HG02588 (cell line): ENCODE data around the gene ADGRV1.

Experiments used
- ATAC-seq: cut with Tn5 transposase; IDR thresholded peaks from one replicate; pipeline ENCODE4 v1.9.1; 2021; ENCODE audit warnings: mild to moderate bottlenecking, moderate library complexity; ENCODE audit not compliant: unreplicated experiment

Gene ADGRV1

DNA sequence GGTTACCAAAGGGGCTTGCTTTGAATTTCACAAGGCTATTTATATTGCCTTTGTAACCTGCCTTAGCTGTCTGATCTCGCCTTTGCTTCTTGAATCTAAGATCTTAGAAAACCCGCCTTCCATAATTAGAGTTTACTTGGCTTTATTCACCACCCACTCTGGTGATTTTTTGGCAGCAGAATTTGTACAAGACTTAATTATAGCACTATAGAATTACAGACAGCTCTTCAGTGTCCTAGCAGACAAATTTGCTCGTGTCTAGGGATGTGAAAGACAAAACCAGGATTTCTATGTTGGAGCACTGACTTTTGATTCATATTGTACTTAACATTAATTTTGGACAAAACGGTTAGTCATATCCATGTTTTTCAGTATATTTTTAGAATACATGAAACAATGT, 306.6 kb downstream of the ADGRV1 start:
- no peak for ATAC-seq

DNA sequence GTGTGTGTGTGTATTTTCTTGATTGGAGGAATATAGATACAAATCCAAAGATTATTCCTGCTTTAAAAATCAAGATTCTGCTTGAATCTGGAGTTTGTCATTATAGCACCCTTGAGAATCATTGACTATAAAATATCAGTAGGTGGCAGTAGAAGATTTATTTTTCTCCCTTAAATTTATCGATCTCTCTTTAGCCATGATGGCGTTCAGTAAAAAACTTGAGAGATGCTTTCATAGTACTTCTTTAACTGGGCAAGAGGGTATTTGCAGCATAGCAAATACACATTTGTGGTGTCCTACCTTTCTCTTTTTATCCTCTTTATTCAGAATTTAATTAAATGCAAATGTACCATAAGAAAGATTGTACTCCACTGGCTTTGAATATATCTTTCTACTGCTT, 307.7 kb downstream of the ADGRV1 start:
- no peak for ATAC-seq

GRCh38 chr5:90866915-90867731, 308.5 kb downstream of the ADGRV1 start:
- ATAC-seq = no peak

- no peak for ATAC-seq
Measured at GRCh38 chr5:90868799-90869198, 310.2 kb downstream of the ADGRV1 start.

DNA sequence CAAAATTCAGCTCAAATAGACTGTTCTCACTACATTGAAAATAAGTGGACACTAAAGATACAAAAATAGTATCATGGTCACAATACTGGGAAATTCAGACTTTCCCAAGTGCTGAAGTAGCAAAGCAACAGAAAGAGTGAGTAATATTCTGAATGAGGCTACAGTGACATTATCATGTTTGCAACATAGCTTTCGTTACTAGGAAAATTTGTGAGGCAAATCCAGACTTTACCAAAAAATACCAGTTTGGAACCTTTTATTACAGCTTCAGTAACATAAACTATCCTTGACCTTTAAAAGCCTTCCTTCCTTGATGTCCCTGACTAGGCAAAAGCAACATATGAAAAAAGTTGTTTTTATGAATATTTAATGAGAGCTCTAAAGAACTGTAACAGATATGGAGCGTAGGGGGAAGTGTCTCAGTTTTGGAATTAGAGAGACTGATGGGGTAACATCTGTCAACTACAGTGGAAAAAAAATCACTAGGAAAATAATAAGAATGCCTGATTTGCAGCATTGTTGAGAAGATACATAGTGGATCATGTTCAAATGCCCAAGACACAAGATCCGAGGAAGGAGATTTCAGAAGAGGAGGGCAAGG, 312.9 kb downstream of the ADGRV1 start:
- ATAC-seq = no peak

DNA sequence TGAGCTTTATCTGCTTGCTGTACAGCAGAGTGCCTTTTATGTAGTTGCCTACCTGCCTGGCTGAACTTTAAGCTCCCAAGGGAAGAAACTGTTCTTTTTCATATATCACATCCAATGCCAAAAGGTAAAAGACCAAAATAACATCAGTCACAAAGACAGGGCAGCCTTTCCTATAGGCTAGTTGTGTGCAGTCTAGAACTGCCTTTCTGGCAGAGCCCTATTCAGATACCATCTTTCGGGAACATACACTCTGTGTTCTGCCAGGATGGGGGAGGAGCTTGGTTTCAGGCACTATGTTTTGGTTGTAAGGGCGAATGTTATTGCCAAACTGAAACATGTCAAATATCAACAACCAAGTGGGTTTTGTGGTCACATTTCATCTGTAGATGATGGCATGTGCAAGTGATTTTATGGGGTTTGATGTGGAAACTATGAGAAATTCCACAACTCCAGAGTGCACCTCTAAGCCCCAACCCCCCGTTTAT, 314.5 kb downstream of the ADGRV1 start:
- ATAC-seq = no peak

DNA sequence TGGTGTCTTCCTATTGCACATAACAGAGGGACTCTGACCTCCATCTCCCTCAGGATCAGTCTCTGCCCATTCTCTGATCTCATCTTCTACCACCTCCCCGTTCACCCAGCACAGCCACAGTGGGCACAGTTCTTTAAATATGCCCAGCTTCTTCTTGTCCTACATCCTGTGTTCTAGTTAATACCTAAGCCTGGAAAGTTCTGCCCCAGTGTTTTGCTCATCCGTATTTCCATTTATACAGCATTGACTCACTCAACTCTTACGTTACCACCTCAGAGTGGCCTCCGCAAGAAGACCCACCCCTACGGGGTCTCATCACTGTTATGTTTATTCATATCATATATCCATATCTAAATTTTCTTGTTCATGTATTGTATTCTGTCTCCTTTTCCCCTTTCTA, 315.5 kb downstream of the ADGRV1 start:
- no peak for ATAC-seq

DNA sequence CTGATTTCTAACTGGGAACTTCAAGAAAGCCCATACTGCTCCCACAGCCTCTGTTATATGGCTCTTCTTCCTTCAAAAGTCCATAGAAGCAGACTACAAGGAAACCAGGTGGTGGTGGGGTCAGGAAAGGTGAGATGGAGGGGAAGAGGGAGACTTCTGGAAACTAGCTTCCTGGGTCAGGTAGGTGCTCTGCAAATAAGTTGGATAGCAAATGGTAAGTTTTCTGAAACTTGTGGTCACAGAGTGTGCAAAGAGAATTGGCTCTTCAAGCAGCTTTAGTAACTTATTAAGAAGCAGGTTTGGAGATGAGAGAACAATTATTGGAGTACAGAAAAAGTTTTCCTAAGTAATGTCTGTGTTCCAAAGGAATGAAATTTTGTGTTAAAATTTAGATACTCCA, 316.9 kb downstream of the ADGRV1 start:
- ATAC-seq = no peak

DNA sequence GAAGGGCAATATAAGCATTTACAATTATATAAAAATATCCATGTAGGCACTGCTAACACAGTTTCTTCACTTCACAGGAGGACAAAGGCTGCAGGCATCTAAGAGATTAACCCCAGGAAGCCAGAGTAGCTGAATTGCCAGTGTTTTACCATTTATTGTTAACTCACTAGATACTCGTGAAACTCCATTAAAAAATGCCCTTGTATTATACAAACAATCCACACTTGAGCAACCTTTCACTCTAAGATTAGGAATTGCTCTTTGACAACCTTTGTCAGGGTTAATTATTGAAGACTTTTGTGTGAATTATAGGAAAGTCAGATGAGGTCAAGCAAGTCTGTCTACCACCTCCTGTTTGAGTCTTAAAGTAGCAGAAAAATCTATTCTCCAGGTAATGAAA, 317.8 kb downstream of the ADGRV1 start:
- no peak for ATAC-seq

GRCh38 chr5:90877049-90877448, 318.5 kb downstream of the ADGRV1 start:
- no peak for ATAC-seq

DNA sequence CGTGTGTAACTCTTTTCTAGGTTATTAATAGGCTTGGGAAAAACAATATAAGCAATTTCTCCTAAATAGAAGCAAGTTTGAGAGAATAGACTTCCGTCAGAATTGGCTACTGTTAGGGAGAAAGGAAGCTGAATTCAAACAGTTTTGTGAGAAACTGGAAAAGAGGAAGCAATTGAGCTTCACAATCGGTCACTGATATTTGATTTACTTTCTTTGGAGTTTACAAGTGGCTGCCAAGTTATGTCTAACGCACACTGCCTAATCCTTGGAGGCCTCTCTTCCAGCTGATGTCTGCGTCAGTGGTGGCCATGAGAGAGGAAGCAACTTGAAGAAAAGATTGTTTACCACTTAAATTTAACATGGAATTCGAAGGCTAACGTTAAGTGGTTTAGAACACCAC, 319.5 kb downstream of the ADGRV1 start:
- ATAC-seq = no peak

DNA sequence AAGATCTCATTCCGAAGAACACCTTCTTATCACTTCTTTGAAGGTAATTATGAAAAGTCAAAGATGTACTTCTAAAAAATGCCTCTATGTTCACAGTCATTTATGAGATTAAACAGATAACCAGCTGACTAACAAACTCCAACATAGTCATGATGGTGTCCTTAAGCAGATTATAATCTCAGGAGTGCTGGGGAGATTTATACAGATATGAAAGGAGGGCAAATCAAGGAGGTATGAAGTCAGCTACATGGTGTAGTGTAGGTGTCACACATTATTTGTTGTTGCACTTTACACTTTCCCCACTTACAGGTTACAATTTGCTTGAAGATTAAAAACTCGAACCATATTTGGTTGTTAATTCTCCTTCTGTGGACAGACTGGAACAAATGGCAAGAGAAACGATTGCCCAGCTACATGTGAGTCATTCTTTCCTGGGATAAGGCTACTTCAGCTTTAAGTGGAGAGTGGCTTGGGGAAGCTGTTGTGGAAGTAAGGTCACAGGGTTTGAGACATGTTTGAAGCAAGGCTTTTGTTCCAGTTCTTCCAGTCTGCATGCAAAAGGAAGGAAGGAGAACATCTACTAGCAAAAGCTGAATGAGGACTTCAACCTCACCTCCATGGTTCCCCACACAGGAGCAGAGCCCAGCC, 320.1 kb downstream of the ADGRV1 start:
- no peak for ATAC-seq

GRCh38 chr5:90881626-90882150, 323.1 kb downstream of the ADGRV1 start:
- no peak for ATAC-seq

GRCh38 chr5:90882448-90882847, 323.9 kb downstream of the ADGRV1 start:
- ATAC-seq = no peak

- no peak for ATAC-seq
Measured at GRCh38 chr5:90885180-90885868, 326.7 kb downstream of the ADGRV1 start.

DNA sequence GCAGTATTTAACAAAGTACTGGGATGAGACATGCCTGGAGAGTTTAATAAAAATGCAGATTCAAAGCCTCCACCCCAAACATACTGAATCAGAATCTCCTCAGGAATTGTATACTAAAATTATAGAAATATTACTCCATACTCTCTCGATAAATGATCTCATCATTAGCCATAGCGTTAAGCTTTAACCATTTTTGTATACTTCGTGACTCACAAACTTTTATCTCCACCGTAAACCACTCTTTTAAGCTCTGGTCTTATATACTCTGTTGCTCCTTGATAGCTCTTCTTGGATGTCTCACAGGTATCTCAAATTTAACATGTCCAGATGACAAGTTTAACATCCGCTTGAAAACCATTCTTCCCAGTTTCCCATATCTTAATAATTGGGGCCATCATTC, 327.8 kb downstream of the ADGRV1 start:
- no peak for ATAC-seq

GRCh38 chr5:90888511-90889324, 330.1 kb downstream of the ADGRV1 start:
- ATAC-seq = no peak

- ATAC-seq = no peak
Measured at GRCh38 chr5:90889325-90889600, 330.7 kb downstream of the ADGRV1 start.

- no peak for ATAC-seq
Measured at GRCh38 chr5:90890180-90890579, 331.6 kb downstream of the ADGRV1 start.

DNA sequence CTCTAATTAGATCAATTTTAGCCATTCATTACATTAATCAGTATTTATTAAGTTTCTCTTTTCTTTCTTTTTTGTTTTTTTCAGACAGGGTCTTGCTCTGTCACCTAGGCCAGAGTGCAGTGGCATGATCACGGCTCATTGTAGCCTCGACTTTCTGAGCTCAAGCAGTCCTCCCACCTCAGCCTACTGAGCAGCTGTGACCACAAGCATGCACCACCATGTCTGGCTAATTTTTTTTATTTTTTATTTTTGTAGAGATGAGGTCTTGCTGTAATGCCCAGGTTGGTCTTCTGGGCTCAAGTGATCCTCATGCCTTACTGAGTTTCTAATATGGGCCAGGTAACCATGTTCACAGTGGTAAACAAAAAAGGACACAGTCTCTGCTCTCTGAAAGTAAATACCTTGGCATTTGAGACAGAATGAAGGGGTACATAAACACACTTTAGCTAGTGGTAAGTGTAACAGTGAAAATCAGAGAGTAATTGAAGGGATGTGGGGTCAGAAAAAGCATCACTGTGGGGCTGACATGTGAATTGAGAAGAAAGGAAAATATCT, 336.3 kb downstream of the ADGRV1 start:
- no peak for ATAC-seq
